GM18517 (cell line): ENCODE data around the gene C12orf60.

ENCODE experiments used
- ATAC-seq: cut with Tn5 transposase; IDR thresholded peaks from one replicate; pipeline ENCODE4 v1.9.1; 2021; ENCODE audit warnings: mild to moderate bottlenecking, moderate library complexity; ENCODE audit not compliant: unreplicated experiment

C12orf60 gene

DNA sequence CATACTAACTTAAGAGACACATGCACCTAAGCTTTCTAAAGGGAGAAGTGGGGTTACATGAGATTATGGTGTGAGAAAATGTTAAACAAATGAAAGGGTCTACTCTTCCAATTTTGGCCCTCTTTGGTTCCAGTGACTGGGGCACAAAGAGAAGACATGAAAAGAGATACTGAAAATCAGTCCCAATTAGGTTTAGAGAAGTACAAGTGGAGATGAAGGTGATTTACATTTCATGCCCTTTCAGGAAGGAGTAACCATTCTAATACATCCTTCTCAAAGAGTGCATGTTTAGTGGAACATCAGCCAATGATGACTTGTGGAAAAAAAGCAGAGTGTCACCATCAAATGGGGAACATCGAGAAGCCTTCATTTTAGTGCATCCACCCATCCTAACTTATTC, 67.8 kb downstream of the C12orf60 start:
- ATAC-seq = no peak

DNA sequence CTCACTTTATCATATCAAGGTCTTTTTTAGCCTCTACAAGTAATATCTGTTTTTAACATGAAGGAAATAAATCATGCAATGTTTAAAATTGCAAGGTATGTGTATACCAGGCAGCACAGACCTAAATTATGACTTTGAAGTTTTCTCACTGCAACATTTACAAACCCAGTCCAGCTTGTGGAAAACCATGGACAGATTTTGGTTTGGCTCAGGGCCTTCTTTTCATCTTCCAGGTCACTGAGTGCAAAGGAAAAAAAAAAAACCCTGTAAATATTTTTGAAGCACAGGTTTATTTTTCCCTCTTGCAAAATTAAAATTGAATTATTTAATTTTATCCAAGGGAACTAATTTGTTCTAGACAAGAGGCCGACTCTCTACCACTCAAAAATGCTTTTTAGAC, 68.4 kb downstream of the C12orf60 start:
- no peak for ATAC-seq

DNA sequence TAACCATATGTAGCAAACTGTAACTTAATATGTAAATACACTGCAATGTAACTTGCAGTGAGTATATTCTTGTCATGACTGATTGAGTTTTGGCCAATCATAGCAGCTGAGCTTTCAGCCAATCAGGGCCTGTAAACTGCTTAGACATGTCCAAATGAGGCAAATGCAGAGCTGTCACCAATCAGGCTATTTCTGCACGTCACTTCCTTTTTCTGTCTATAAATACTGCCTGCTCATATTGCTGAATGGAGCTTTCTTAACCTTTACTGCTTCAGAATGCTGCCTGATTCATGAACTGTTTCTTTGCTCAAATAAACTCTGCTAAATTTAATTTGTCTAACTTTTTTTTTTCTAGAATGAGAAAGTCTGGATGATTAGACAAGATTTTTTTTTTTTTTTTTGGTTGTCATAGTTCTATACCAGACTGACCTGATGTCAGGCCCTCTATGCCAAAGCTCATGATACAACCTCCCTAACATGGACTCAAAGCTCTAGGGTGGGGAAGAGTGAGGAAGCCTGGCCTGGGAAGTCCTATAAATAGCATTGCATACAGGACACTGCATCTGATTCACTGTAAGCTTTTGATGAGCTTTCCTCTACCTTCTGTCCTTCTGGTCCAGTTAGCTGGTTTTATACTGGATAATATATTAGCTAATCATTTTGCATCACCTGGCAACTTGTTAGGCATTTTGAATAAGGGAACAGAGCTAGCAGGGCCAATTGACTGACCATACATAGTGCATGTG, 70.1 kb downstream of the C12orf60 start:
- no peak for ATAC-seq
